Measurements from ENCODE around the gene TIGD7.
A peak's percentile ranks its signal among the peaks of the same experiment; 100 is the strongest.
"Not testable (repeated sequence)": the region's sequence is repeated elsewhere in the genome, so short reads cannot be mapped to it uniquely, and the experiment has no call there.

Gene TIGD7

GRCh38 chr16:3282103-3282729, 23.0 kb downstream of the TIGD7 start:
- DNase-seq: no peak

DNA sequence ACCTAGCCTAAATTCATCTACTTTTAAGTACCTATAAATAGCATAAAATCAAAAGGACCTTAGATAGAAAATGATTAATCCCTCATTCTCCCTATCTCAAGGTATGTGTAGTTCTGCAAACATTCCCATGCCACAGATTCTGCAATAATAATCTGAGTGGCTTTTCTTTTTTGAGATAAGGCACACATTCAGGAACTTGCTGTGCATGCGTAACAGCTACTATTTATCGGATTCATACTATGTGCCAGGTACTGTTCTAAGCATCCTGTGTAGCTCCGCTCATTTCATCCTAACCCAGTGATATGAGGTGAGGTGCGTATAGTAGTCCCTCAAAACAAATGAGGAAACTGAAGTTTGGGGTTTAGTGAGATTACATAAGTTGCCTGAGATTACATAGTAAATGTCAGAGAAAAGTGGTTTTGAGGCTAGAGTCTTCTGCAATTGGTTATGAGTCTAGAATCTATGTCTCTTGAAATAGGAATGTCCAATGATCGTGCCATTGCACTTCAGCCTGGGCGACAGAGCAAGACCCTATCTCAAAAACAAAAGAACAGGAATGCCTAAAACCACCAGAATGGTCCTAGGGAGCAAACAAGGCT, 23.9 kb downstream of the TIGD7 start:
- DNase-seq: no peak

GRCh38 chr16:3276679-3277078, 28.6 kb downstream of the TIGD7 start:
- no peak for DNase-seq

GRCh38 chr16:3274947-3275346, 30.3 kb downstream of the TIGD7 start:
- no peak for DNase-seq

DNA sequence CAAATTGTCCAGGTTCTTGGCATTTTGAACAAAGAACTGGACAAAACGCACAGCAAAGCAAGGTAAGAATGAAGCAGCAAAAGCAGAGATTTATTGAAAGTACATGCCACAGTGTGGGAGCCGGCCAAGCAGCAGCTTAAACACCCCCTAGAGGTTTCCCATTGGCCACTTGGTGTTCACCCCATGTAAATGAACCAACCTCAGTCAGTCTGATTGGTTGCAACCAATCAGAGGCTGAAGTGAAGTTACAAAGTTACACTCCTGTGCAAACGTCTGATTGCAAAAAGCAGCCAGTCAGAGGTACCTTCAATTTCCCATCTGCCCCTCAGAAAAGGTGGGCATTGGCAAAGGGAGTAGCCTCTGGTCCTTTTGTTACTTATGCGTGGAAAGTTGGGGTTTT, 30.7 kb downstream of the TIGD7 start:
- DNase-seq: no peak

- not testable (repeated sequence) for DNase-seq
Measured at GRCh38 chr16:3271281-3271680, 33.9 kb downstream of the TIGD7 start.

GRCh38 chr16:3270718-3271117, 34.5 kb downstream of the TIGD7 start:
- DNase-seq: not testable (repeated sequence)

DNA sequence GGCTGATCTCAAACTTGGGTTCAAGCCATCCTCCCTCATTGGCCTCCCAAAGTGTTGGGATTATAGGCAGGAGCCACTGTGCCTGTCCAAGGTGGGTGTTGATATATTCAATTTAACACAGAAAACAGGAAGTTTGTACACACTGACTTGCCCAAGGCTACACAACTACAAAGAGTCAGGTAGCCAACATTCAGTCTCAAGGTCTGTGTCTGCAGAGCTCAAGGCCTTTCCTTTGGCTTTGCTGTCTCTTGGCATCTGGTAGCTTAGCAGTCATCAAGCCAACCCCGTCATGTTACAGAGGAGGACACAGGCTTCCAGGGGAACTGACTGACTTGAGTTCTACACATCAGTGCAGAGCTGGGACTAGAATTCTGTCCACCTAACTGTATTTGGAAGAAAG, 36.9 kb downstream of the TIGD7 start:
- DNase-seq: no peak

- no peak for DNase-seq
Measured at GRCh38 chr16:3266873-3267537, 38.2 kb downstream of the TIGD7 start.

- DNase-seq: peak; percentile 87
Measured at GRCh38 chr16:3264137-3265036, 40.8 kb downstream of the TIGD7 start.

- no peak for DNase-seq
Measured at GRCh38 chr16:3262517-3262916, 42.7 kb downstream of the TIGD7 start.

DNA sequence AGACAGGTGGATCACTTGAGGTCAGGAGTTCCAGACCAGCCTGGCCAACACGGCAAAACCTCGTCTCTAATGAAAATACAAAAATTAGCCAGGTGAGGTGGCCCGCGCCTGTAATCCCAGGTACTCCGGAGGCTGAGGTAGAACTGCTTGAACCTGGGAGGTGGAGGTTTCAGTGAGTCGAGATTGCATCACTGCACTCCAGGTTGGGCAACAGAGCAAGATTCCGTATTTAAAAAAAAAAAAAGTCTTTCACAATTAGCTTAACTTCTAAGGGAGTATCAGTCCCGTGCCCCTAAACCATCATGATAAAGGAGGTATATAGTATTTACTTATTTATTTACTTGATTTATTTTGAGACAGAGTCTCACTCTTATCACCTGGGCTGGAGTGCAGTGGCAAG, 45.4 kb downstream of the TIGD7 start:
- no peak for DNase-seq

DNA sequence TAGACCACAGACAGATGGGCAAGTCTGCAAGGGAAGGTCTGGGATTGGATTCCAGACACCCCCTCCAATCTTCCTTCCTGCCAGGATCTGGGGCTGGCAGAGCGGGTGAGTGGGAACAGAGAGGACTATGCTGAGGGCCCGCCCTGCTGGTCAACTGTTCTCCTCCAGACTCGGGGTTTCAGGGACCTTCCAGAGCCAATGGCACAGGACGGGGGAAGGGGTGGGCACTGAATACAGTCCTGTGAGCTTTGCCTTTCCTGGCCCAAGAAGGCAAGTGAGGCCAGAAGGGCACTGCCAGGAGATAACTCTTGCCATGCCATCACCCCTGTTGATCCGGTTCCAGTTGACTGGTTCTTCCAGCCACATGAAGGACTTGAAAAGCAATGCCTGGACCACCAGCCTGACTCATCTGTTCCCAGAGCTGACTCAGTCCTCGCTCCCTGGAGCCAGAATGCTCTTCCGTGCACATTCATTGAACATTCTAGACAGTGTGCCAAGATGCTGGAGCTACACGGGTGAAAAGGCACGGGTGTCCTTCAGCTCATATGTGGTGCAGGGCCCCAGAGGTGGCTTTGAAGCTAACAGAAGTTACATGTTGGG, 48.3 kb downstream of the TIGD7 start:
- DNase-seq: no peak

GRCh38 chr16:3256146-3256865, 48.9 kb downstream of the TIGD7 start, which contains the start of gene MEFV:
MEFV (minus strand) TSS chr16:3256633; CDS start chr16:3256587, 46 bp downstream.
- no peak for DNase-seq

DNA sequence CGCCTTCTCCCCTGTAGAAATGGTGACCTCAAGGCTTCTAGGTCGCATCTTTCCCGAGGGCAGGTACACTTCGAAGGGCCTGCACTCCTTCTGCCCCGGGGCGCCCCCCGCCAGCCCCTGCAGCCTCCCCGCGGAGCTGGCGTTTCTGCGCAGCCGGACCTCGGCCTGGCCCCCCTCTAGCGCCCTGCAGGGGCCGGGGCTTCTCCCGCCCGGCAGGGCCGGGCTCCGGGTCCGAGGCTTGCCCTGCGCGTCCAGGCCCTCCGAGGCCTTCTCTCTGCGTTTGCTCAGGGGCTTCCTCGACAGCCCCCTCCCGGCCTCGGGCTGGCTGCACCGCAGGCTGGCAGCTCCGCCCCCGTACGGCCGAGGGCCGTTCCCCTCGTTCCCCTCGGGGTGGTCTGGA, 50.9 kb downstream of the TIGD7 start:
- DNase-seq: no peak

- no peak for DNase-seq
Measured at GRCh38 chr16:3252967-3253366, 52.3 kb downstream of the TIGD7 start.

DNA sequence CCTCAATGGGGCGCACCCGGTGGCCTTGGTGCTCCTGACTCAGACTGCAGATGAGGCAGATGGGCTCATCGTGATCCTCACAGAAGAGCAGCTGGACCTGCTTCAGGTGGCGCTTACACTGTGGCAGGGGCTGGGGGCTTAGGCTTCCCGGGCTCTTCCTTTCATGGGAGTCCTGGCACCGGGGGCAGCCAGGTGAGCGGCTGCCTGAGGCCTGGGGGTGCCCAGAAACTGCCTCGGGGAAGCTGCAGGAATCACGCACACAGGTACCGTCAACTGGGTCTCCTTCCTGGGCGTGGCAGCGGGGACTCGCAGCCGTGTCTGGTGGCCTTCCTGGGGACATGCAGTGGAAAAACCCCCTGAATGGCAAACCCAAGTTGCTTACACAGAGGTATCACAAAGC, 55.8 kb downstream of the TIGD7 start:
- DNase-seq: no peak

GRCh38 chr16:3249020-3249419, 56.2 kb downstream of the TIGD7 start:
- no peak for DNase-seq

Data from T-helper 9 cell (primary cell).